GM21528 (cell line): ENCODE results near the gene CTNNA3.

Experiments
- ATAC-seq: cut with Tn5 transposase; IDR thresholded peaks from one replicate; pipeline ENCODE4 v1.9.1; 2021; ENCODE audit warnings: mild to moderate bottlenecking, moderate library complexity; ENCODE audit not compliant: unreplicated experiment, low FRiP score

CTNNA3 gene

GRCh38 chr10:66519616-66520015 lies 1176.4 kb downstream of the CTNNA3 start:
- ATAC-seq = no peak

- no peak for ATAC-seq
Measured at GRCh38 chr10:66514666-66515065, 1181.3 kb downstream of the CTNNA3 start.

DNA sequence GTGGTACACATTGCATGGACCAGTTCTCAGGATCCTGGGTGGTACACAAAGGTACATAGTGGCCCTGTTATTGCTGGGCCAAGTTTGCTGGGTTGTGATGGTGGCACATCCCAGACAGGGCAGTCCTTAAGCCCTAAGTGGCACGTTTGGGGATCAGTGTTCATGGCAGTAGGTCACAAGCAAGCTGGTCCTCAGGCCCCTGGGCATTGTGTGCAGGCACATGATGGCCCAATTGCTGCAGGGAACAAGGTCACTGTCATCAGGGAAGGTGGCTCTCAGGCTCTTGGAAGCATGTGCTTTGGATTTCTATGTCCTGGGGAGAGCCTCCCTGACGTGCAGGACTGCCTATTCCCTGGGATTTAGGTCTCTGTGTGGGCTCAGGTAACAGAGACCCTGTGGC lies 1182.5 kb downstream of the CTNNA3 start:
- ATAC-seq = no peak

GRCh38 chr10:66505003-66505657 lies 1190.9 kb downstream of the CTNNA3 start:
- ATAC-seq = no peak

- no peak for ATAC-seq
Measured at GRCh38 chr10:66501356-66501755, 1194.6 kb downstream of the CTNNA3 start.

DNA sequence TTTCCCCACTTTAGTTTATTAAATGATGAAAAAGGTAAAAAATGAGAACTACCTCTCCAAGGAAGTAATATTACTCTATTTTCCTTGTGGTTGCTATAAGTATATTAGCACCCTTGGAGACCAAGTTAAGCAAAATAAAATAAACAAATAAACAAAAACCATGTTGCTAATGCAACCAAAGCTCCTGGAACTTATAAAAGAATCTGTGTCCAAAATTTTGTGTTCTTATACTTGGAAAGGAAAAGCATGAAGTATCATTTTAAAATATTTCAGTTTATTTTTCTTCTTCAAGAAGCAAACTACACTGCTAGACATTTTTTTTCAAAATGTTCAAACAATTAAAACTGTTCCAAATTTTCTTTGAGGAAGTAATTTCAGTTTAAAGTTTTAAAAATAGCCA lies 1212.0 kb downstream of the CTNNA3 start:
- no peak for ATAC-seq

- no peak for ATAC-seq
Measured at GRCh38 chr10:66472156-66472555, 1223.8 kb downstream of the CTNNA3 start.

- ATAC-seq = no peak
Measured at GRCh38 chr10:66467042-66467441, 1229.0 kb downstream of the CTNNA3 start.

DNA sequence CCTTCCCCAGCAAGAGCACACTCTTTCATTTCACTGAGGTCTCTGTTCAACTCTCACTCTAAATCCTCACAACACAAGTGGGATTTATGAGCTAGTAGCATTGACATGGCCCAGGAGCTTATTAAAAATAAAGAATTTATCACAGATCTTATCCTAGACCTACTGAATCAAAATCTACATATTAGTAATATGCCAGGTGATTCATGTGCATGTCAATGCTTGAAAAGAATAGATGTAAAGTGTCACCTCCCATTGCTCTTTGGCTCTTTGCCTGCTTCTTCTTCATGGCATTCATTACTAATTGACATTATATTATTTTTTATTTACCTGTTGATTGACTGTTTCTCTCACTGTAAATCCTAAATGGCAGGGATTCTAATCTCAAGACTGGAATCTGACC lies 1229.4 kb downstream of the CTNNA3 start:
- no peak for ATAC-seq

- ATAC-seq = no peak
Measured at GRCh38 chr10:66463611-66464010, 1232.4 kb downstream of the CTNNA3 start.

GRCh38 chr10:66457629-66458028 lies 1238.4 kb downstream of the CTNNA3 start:
- no peak for ATAC-seq

- no peak for ATAC-seq
Measured at GRCh38 chr10:66455304-66455703, 1240.7 kb downstream of the CTNNA3 start.

GRCh38 chr10:66440568-66440967 lies 1255.4 kb downstream of the CTNNA3 start:
- no peak for ATAC-seq

DNA sequence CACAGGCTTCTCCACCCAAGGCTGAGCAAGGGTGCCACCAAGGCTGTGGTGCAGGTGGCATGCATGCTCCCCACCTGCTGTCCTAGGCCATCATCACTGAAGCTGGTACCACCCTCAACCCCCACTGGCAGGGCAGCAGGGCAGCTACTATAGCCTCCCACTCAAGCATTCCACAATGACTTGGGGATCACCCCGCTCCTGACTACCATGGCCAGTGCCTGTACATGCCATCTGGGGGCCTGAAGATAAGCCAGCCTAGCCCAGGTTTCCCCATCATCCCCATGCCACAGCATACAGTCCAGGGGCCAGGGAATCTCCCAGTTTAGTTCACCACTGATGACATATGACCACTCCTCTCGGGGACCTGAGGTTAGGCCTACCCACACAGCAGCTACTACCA lies 1281.1 kb downstream of the CTNNA3 start:
- ATAC-seq = no peak

DNA sequence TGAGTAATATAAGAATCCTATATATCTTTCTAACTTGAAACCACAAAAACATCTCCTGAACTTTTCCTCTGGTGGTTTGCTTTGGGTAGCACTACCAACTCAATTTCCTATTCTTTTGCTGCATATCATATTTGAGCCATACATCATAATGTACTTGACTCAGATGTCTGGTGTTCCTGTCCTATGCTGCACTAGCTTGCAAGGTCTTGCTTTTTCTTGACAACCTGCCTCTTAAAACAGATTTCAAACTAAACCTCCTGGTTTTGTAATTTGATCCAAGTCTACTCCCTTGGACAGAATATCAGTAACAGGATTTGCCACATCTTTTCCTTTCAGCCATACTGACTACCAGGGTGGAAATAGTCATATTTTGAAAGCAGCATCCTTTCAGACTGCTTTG lies 1290.4 kb downstream of the CTNNA3 start:
- ATAC-seq = no peak

DNA sequence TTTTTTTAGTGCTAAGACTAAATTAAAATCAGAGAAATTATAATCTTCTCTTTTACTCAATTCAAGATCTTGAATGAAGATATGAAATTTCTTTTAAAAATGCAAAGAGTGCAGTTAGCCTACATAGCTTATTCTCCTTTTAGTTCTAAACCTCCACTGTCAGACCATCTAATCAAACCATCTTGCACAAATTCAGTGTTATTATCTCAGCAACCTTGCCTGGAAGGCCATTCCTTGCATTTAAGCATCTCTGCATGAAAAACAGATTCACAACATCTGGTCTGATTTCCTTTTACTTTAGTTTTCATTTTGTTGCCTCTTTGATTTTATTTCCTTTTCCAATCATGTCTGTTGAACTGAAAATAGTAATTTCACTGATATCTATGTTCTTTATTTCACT lies 1297.3 kb downstream of the CTNNA3 start:
- no peak for ATAC-seq

- no peak for ATAC-seq
Measured at GRCh38 chr10:66394342-66395063, 1301.5 kb downstream of the CTNNA3 start.

DNA sequence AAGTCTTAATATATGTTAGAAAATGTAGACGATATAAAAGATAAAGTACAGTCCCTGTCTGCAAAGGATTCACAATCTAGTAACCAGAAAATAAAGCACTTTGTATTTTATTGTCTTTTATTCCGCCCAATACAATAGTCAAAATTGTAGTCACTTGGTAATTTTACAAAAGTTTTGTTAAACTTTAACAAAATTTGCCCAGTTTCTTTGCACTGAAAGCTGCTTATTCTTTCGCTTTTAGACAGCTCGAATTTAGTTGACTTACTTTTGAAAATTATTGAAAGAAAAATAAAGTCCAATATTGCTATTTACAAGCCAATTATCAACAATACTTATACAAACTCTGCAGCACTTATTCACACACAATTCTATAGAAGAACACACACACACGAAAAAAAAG lies 1305.1 kb downstream of the CTNNA3 start:
- ATAC-seq = no peak

DNA sequence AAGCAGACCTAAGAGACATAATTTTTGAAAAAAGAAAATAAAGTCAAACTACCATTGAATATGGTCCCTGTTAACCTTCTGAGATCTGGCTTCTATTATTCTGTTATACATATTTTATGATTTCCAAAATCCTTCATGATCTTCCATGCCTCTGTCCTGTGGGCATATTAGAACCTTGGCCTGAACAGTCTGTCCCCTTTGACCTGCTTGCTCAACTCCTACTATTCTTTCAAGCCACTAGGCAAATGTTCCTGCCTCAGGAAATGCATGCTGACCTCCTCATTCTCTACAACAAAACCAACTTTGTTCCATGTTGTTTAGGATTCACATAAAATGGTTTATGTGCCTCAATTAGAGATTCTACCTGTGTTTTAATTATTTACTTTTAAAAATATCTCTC lies 1315.0 kb downstream of the CTNNA3 start:
- ATAC-seq = no peak

DNA sequence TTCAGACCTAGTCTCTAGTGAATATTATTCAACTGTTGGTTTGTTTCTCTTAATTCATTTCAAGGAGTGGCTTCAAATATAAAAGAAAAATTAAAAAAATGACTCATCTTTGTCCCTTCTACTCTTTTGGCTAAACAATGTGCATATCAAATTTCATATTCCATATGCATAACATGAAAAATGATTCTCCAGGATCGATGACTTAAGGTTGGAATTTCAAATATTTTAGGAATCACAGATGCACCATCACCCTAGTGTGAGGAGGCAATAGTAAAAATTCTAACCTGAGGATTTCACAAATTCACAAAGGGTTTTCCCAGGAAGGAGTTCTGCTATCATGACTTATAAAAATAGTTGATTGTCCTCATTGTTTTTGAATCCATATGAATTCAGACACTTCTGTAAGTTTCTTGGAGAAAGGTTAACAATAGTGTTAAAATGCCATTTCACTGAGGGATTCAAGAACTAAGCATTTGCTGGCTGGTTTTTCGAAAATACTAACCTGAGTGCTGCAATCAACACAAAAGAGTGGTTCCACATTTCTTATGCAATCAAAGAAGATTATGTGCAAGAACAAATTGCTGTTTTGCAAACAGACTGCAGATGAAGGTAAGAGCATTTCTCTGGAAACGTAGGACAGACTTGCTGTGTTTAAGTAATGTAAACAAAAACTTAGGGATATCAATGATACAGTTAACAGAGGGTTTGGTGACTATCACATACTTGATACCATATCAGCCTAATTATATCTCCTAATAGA lies 1317.7 kb downstream of the CTNNA3 start:
- ATAC-seq = no peak

DNA sequence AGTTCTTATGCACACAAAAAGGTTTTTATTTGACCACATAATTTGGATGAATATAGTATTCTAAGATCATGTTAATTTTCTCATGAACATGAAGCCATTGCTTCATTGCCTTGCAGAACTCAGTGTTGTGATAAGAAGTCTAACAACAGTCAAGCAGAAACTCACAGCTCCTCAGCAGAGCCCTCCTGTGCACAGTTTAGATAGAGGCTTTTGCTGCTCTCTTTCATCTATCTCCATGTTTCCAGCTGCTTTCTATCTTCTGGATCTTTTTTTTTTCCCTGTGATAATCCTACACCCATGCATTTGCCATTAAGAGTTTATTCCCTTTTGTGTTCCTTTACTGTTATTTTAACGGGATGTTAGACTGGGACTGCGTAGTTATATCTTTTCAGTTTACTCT lies 1327.8 kb downstream of the CTNNA3 start:
- ATAC-seq = no peak

- ATAC-seq = no peak
Measured at GRCh38 chr10:66366163-66366562, 1329.8 kb downstream of the CTNNA3 start.
